ENCODE data around the gene STAT4. TPM values are rescaled to one million over a fixed set of nuclear protein-coding genes. Genes with fewer than 3 reads are reported as not detected.

The STAT4 gene
- polyA plus RNA-seq, 1 donor (not counting 4 experiments of a cell fraction or from before 2014, with no cell fraction given) = 2.0 TPM

GRCh38 chr2:191108331-191108730, 42.5 kb downstream of the STAT4 start:
- DNase-seq (ENCODE audit: low read depth, low spot score) = no peak
- no peak overlapping the region for H2AFZ ChIP-seq (ENCODE audit: control insufficient read depth, low read length)
- no peak overlapping the region for H3K4me3 ChIP-seq (ENCODE audit: control insufficient read depth in 2 of 3, extremely low read depth in 1 of 3, insufficient read depth in 2 of 3, low read depth in 1 of 3, low read length in 3 of 3)
- no peak overlapping the region for H3K9ac ChIP-seq (ENCODE audit: control insufficient read depth, extremely low read depth, insufficient read depth, low read length)
- no peaks in the 10 kb centered on the region for H3K27me3 ChIP-seq (ENCODE audit: control insufficient read depth, extremely low read depth, insufficient read depth, low read length)
- H3K4me2 ChIP-seq (ENCODE audit: control insufficient read depth, extremely low read depth, insufficient read depth, low read depth, low read length) = no peak overlapping the region
- H3K27ac ChIP-seq (ENCODE audit: control insufficient read depth, insufficient read depth, low read length) = no peak overlapping the region
- no peaks in the 10 kb centered on the region for H3K36me3 ChIP-seq (ENCODE audit: control insufficient read depth in 2 of 2, extremely low read depth in 1 of 2, insufficient read depth in 2 of 2, low read length in 2 of 2)
- H3K9me1 ChIP-seq (ENCODE audit: control insufficient read depth, extremely low read depth, insufficient read depth, low read length) = no peaks in the 10 kb centered on the region
- H3K79me2 ChIP-seq (ENCODE audit: control insufficient read depth, insufficient read depth, low read length) = no peaks in the 10 kb centered on the region
- H3K9me3 ChIP-seq (ENCODE audit: control insufficient read depth, low read depth, low read length) = no peaks in the 10 kb centered on the region
- H3K4me1 ChIP-seq (ENCODE audit: control insufficient read depth, extremely low read depth, insufficient read depth, low read length) = no peaks in the 10 kb centered on the region
- FAIRE-seq = no peak
- no peaks in the 10 kb centered on the region for H4K20me1 ChIP-seq (ENCODE audit: control insufficient read depth, extremely low read depth, insufficient read depth, low read length)
- no peak for TF ChIP-seq CTCF (optimal IDR thresholded peaks at IDR 0.05 in 1 of 3, IDR thresholded peaks at IDR 0.05 in 1 of 3, conservative IDR thresholded peaks at IDR 0.05 in 1 of 3; ENCODE audit: extremely low read depth in 1 of 3, insufficient read depth in 2 of 3, low read length in 3 of 3)
- TF ChIP-seq EZH2 (IDR thresholded peaks at IDR 0.05; ENCODE audit: low read length) = no peak
- dilution Hi-C loops (cut with MboI; ENCODE audit: extremely low pct_ligation_motif_present, low sequenced_read_pairs) = no loop called here

- H3K9me1 ChIP-seq (ENCODE audit: control insufficient read depth, extremely low read depth, insufficient read depth, low read length) = no peaks in the 10 kb centered on the region
- H3K79me2 ChIP-seq (ENCODE audit: control insufficient read depth, insufficient read depth, low read length) = no peaks in the 10 kb centered on the region
- H3K36me3 ChIP-seq (ENCODE audit: control insufficient read depth in 2 of 2, extremely low read depth in 1 of 2, insufficient read depth in 2 of 2, low read length in 2 of 2) = no peaks in the 10 kb centered on the region
- H3K27ac ChIP-seq (ENCODE audit: control insufficient read depth, insufficient read depth, low read length) = no peak overlapping the region
- H3K27me3 ChIP-seq (ENCODE audit: control insufficient read depth, extremely low read depth, insufficient read depth, low read length) = no peaks in the 10 kb centered on the region
- no peaks in the 10 kb centered on the region for H3K9me3 ChIP-seq (ENCODE audit: control insufficient read depth, low read depth, low read length)
- no peak overlapping the region for H3K4me3 ChIP-seq (ENCODE audit: control insufficient read depth in 2 of 3, extremely low read depth in 1 of 3, insufficient read depth in 2 of 3, low read depth in 1 of 3, low read length in 3 of 3)
- no peak for TF ChIP-seq EZH2 (IDR thresholded peaks at IDR 0.05; ENCODE audit: low read length)
- TF ChIP-seq CTCF (optimal IDR thresholded peaks at IDR 0.05 in 1 of 3, IDR thresholded peaks at IDR 0.05 in 1 of 3, conservative IDR thresholded peaks at IDR 0.05 in 1 of 3; ENCODE audit: extremely low read depth in 1 of 3, insufficient read depth in 2 of 3, low read length in 3 of 3) = no peak
- no peak overlapping the region for H2AFZ ChIP-seq (ENCODE audit: control insufficient read depth, low read length)
- peak; percentile 55 for FAIRE-seq
- DNase-seq (ENCODE audit: low read depth, low spot score) = no peak
- dilution Hi-C loops (cut with MboI; ENCODE audit: extremely low pct_ligation_motif_present, low sequenced_read_pairs) = no loop called here
- H3K4me2 ChIP-seq (ENCODE audit: control insufficient read depth, extremely low read depth, insufficient read depth, low read depth, low read length) = no peak overlapping the region
- H3K4me1 ChIP-seq (ENCODE audit: control insufficient read depth, extremely low read depth, insufficient read depth, low read length) = no peaks in the 10 kb centered on the region
- no peak overlapping the region for H3K9ac ChIP-seq (ENCODE audit: control insufficient read depth, extremely low read depth, insufficient read depth, low read length)
- no peaks in the 10 kb centered on the region for H4K20me1 ChIP-seq (ENCODE audit: control insufficient read depth, extremely low read depth, insufficient read depth, low read length)
Measured at GRCh38 chr2:191105082-191105481, 45.7 kb downstream of the STAT4 start.

All from keratinocyte (primary cell).